SK-N-SH treated with all-trans-retinoic acid at 6 μM for 48 hours (cell line): Measurements from ENCODE around the gene RCOR1.

Source experiments
- ATAC-seq: fragments of 200-7000 bp; cut with Tn5 transposase; 3 replicates; pipeline ENCODE4 v1.9.1; 2020; ENCODE audit warnings: mild to moderate bottlenecking, moderate library complexity
- ARNTL ChIP-seq: fragments of 450-650 bp; formaldehyde crosslinking; IDR thresholded peaks from 2 replicates; pipeline ENCODE4 v1.5.0; 2020; ENCODE audit warnings: low read depth, mild to moderate bottlenecking, moderate library complexity, borderline replicate concordance
- BACH2 ChIP-seq: fragments of 250-450 bp; sonication (Bioruptor Pico); IDR thresholded peaks from 2 replicates; pipeline ENCODE4 v1.9.0; 2021; ENCODE audit warnings: mild to moderate bottlenecking, borderline replicate concordance
- CREB5 ChIP-seq: fragments of 250-450 bp; sonication (Bioruptor Pico); IDR thresholded peaks from 2 replicates; pipeline ENCODE4 v1.5.1; 2020; ENCODE audit warnings: low read depth, mild to moderate bottlenecking, moderate library complexity
- CSDC2 ChIP-seq: fragments of 250-450 bp; sonication (Bioruptor Pico); IDR thresholded peaks from 2 replicates; pipeline ENCODE4 v1.5.0; 2020; ENCODE audit warnings: mild to moderate bottlenecking, moderate library complexity
- CSRNP3 ChIP-seq: fragments of 250-450 bp; sonication (Bioruptor Pico); IDR thresholded peaks from 2 replicates; pipeline ENCODE4 v1.5.1; 2021; ENCODE audit warnings: mild to moderate bottlenecking, moderate library complexity
- ESRRG ChIP-seq: fragments of 250-450 bp; sonication (Bioruptor Pico); IDR thresholded peaks from 2 replicates; pipeline ENCODE4 v1.6.1; 2021; ENCODE audit warnings: mild to moderate bottlenecking
- GLIS3 ChIP-seq: fragments of 250-450 bp; sonication (Bioruptor Pico); IDR thresholded peaks from 2 replicates; pipeline ENCODE4 v1.5.0; 2020; ENCODE audit warnings: mild to moderate bottlenecking, moderate library complexity
- OSR1 ChIP-seq: fragments of 250-450 bp; sonication (Bioruptor Pico); IDR thresholded peaks from 2 replicates; pipeline ENCODE4 v1.8.0; 2022; ENCODE audit warnings: moderate library complexity, mild to moderate bottlenecking, inconsistent platforms
- PATZ1 ChIP-seq: fragments of 250-450 bp; sonication (Bioruptor Pico); IDR thresholded peaks from 2 replicates; pipeline ENCODE4 v1.8.0; 2020; ENCODE audit warnings: mild to moderate bottlenecking, moderate library complexity, borderline replicate concordance
- PPARA ChIP-seq: fragments of 250-450 bp; sonication (Bioruptor Pico); IDR thresholded peaks from 2 replicates; pipeline ENCODE4 v1.5.0; 2020; ENCODE audit warnings: mild to moderate bottlenecking, borderline replicate concordance
- RARB ChIP-seq: fragments of 250-450 bp; sonication (Bioruptor Pico); IDR thresholded peaks from 2 replicates; pipeline ENCODE4 v1.8.0; 2021; ENCODE audit warnings: mild to moderate bottlenecking, moderate library complexity
- SNAI2 ChIP-seq: fragments of 250-450 bp; sonication (Bioruptor Pico); IDR thresholded peaks from 2 replicates; pipeline ENCODE4 v1.5.0; 2020; ENCODE audit warnings: mild to moderate bottlenecking, moderate library complexity
- TCF4 ChIP-seq: fragments of 250-450 bp; sonication (Bioruptor Pico); IDR thresholded peaks from 2 replicates; pipeline ENCODE4 v1.8.0; 2021; ENCODE audit warnings: mild to moderate bottlenecking, moderate library complexity, borderline replicate concordance
- TOX ChIP-seq: fragments of 250-450 bp; sonication (Bioruptor Pico); IDR thresholded peaks from 2 replicates; pipeline ENCODE4 v1.8.0; 2021; ENCODE audit warnings: mild to moderate bottlenecking, moderate library complexity, borderline replicate concordance
- TSHZ2 ChIP-seq: fragments of 250-450 bp; sonication (Bioruptor Pico); IDR thresholded peaks from 2 replicates; pipeline ENCODE4 v1.5.0; 2020; ENCODE audit warnings: mild to moderate bottlenecking, moderate library complexity
- ZC3H10 ChIP-seq: fragments of 250-450 bp; sonication (Bioruptor Pico); IDR thresholded peaks from 2 replicates; pipeline ENCODE4 v1.5.1; 2021; ENCODE audit warnings: mild to moderate bottlenecking, moderate library complexity
- ZFP3 ChIP-seq: fragments of 250-450 bp; sonication (Bioruptor Pico); IDR thresholded peaks from 2 replicates; pipeline ENCODE4 v1.5.0; 2020; ENCODE audit warnings: mild to moderate bottlenecking, moderate library complexity
- ZFP30 ChIP-seq: fragments of 450-650 bp; formaldehyde crosslinking; IDR thresholded peaks from 2 replicates; pipeline ENCODE4 v1.5.0; 2022; ENCODE audit warnings: mild to moderate bottlenecking, moderate library complexity
- ZNF565 ChIP-seq: fragments of 450-650 bp; formaldehyde crosslinking; conservative IDR thresholded peaks from 2 replicates; pipeline ENCODE4 v1.5.0; 2020; ENCODE audit warnings: low read depth, mild to moderate bottlenecking, moderate library complexity
- ZNF70 ChIP-seq: fragments of 450-650 bp; formaldehyde crosslinking; IDR thresholded peaks from 2 replicates; pipeline ENCODE4 v1.5.0; 2020; ENCODE audit warnings: mild to moderate bottlenecking, moderate library complexity
- ZNF8 ChIP-seq: fragments of 450-650 bp; formaldehyde crosslinking; IDR thresholded peaks from 2 replicates; pipeline ENCODE4 v1.5.0; 2020; ENCODE audit warnings: mild to moderate bottlenecking, moderate library complexity

Gene RCOR1

GRCh38 chr14:102588821-102589220, 3.6 kb upstream of the RCOR1 start:
- TF ChIP-seq PPARA (no peak), ZFP3 (CRISPR knock-in tag) (no peak), TSHZ2 (CRISPR knock-in tag) (no peak), SNAI2 (CRISPR knock-in tag) (no peak), ZNF8 (CRISPR knock-in tag) (no peak), PATZ1 (CRISPR knock-in tag) (no peak), CREB5 (CRISPR knock-in tag) (no peak), ESRRG (CRISPR knock-in tag) (no peak), TOX (no peak), ZFP30 (CRISPR knock-in tag) (no peak), TCF4 (no peak), ZC3H10 (no peak), RARB (no peak), BACH2 (no peak), ZNF70 (CRISPR knock-in tag) (no peak)
- no peak for ATAC-seq

GRCh38 chr14:102589761-102590290, 2.6 kb upstream of the RCOR1 start:
- ATAC-seq = no peak
- no peak for TF ChIP-seq CSDC2 (CRISPR knock-in tag)
- no peak for TF ChIP-seq ZFP30 (CRISPR knock-in tag)
- TF ChIP-seq ZNF8 (CRISPR knock-in tag) = no peak
- no peak for TF ChIP-seq TSHZ2 (CRISPR knock-in tag)
- TF ChIP-seq ESRRG (CRISPR knock-in tag) = no peak
- no peak for TF ChIP-seq OSR1 (CRISPR knock-in tag)
- TF ChIP-seq CREB5 (CRISPR knock-in tag) = no peak
- no peak for TF ChIP-seq CSRNP3
- TF ChIP-seq ARNTL (CRISPR knock-in tag) = no peak
- TF ChIP-seq BACH2 = no peak
- TF ChIP-seq ZNF565 (CRISPR knock-in tag) = no peak
- TF ChIP-seq RARB = no peak
- TF ChIP-seq ZC3H10 = no peak
- TF ChIP-seq GLIS3 = no peak
- TF ChIP-seq TCF4 = no peak
